Head of caudate nucleus (tissue), 42 donors: Measurements from ENCODE around the gene EEIG2.
"Not testable (repeated sequence)": the region's sequence is repeated elsewhere in the genome, so short reads cannot be mapped to it uniquely, and the experiment has no call there.

Experiments used
- DNase-seq, 42 donors: peaks; one replicate each; pipeline versions ENCODE4 v3.0.0 to v3.0.0-alpha.2; 2020 to 2021; ENCODE audit warnings: mixed read lengths in 7 of 42
- intact Hi-C: fragments of 100-400 bp; cut with DNase I; formaldehyde crosslinking; loops from one replicate; pipeline ENCODE4 v1.15.0; 2022

Gene EEIG2

GRCh38 chr1:108559215-108560186, at the start of gene EEIG2:
TSS of gene EEIG2 (plus strand) at chr1:108560100. CDS start at chr1:108560429, 329 bp downstream.
- intact Hi-C loops, result loop anchor here (10.0 kb wide), 1 partner anchor 85 kb away; no protein-coding TSS in a partner anchor
- peak; percentile 24 to 90 (median 82) for DNase-seq

GRCh38 chr1:108511764-108512163, 48.1 kb upstream of the EEIG2 start:
- intact Hi-C loops, result loop anchor here (5.0 kb wide), 1 partner anchor 131 kb away; no protein-coding TSS in a partner anchor
- no peak for DNase-seq

GRCh38 chr1:108512239-108513043, 47.5 kb upstream of the EEIG2 start:
- intact Hi-C loops, result loop anchor here (5.0 kb wide), 1 partner anchor 130 kb away; no protein-coding TSS in a partner anchor
- DNase-seq, result peak in 3 of 42 donors; percentile 14 to 41 (median 21)

- DNase-seq, result no peak
- intact Hi-C loops, result loop anchor here (5.0 kb wide), 1 partner anchor 129 kb away; no protein-coding TSS in a partner anchor
These were observed 46.9 kb upstream of the EEIG2 start for GRCh38 chr1:108513044-108513415.

DNA sequence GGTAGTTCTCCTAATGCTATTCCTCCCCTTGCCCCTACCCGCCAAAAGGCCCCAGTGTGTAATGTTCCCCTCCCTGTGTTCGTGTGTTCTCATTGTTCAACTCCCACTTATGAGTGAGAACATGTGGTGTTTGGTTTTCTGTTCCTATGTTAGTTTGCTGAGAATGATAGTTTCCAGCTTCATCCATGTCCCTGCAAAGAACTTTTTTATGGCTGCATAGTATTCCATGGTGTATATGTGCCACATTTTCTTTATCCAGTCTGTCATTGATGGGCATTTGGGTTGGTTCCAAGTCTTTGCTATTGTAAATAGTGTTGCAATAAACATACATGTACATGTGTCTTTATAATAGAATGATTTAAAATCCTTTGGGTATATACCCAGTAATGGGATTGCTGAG, 46.0 kb upstream of the EEIG2 start:
- not testable (repeated sequence) for DNase-seq
- intact Hi-C loops, result loop anchor here (5.0 kb wide), 1 partner anchor 128 kb away; no protein-coding TSS in a partner anchor

GRCh38 chr1:108517301-108517897, 42.5 kb upstream of the EEIG2 start:
- intact Hi-C loops, DNase-seq: not testable (repeated sequence)

GRCh38 chr1:108521990-108522393, 37.9 kb upstream of the EEIG2 start:
- intact Hi-C loops, result no loop called here
- no peak for DNase-seq

DNA sequence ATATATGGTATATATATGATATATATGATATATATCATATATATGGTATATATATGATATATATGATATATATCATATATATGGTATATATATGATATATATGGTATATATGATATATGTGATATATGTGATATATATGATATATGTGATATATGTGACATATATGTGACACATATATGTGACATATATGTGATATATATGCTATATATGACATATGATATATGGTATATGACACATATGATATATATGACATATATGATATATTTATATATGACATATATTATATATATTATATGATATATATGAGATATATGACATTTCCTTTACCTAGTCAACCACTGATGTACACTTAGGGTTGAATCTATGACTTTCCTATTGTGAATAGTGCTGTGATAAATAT, 36.1 kb upstream of the EEIG2 start:
- intact Hi-C loops, result no loop called here

DNA sequence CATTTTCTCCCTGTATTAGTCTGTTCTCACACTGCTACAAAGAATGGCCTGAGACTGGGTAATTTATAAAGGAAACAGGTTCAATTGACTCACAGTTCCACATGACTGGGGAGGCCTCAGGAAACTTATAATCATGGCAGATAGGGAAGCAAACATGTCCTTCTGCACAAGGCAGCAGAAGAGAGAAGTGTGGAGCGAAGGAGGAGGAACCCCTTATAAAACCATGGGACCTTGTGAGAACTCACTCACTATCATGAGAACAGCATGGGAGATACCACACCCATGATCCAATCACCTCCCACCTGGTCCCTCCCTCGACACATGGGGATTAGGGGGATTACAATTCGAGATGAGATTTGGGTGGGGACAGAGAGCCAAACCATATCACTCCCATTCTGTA, 35.2 kb upstream of the EEIG2 start:
- intact Hi-C loops, result no loop called here
- DNase-seq, result no peak

More for the DNA sequence above, 36.1 kb upstream of the EEIG2 start:
- DNase-seq, result no peak

DNA sequence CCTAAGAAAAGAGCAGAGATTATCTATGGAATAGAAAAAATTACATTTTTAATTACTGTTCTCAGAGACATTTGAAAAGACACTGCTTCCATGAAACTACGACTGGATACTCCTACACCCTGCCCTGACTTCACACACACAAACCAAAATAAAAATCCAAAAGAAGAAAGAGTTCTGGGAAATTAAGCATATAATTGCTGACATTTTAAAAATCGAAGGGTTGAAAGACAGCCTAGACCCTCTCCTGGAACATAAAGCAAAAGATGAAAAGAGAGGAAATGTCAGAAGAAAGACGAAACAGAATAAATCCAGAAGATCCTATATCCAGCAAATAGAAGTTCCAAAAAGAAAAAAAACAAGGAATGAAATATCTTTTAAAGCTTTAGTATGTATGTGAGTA, 32.8 kb upstream of the EEIG2 start:
- no peak for DNase-seq
- intact Hi-C loops, result no loop called here

DNA sequence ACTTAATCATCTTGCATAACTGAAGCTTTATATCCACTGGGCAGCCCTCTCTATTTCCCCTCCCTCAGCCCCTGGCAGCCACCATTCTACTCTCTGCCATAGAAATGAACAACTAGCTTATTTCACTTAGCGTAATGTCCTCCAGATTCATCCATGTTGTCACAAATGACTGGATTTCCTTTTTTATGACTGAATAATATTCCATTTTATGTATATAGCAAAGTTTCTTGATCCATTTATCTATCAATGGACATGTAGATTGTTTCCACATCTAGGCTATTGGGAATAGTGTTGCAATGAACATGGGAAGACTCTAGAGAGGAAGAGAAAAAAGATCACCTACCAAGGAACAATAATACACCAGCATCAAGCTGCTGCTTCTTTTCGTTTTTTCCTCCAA, 32.1 kb upstream of the EEIG2 start:
- intact Hi-C loops, result no loop called here
- no peak for DNase-seq

DNA sequence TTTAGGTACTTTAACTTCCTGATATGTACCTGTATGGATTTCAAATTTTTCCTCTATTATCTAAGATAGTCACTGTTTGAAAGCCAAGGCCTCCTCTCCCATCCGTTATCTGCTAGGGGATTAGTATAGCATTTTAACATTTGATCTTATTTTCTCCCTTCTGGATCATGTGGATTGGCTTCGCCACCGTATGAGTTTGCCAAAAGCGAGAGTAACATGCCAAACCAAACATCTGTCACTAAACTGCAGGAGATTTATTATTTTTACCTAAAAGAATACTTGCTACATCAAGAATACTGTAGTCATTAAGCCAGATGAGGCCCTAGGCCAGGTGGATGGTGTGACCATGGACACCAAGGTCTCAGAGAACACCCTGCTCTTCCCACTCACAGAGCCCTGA, 28.5 kb upstream of the EEIG2 start:
- DNase-seq, result no peak
- intact Hi-C loops, result no loop called here

DNA sequence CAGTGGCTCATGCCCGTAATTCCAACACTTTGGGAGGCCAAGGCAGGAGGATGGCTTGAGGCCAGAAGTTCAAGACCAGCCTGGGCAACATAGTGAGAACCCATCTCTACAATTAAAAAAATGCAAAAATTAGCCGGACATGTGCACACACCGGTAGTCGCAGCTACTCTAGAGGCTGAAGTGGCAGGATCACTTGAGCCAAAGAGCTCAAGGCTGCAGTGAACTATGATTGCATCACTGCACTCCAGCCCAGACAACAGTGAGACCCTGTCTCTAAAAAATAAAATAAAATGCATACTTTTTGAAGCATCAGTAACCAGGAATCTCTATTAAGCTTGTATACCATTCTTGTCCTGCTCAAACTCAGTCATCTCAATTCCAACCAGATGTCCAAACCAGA, 27.2 kb upstream of the EEIG2 start:
- DNase-seq, result no peak
- intact Hi-C loops, result no loop called here

DNA sequence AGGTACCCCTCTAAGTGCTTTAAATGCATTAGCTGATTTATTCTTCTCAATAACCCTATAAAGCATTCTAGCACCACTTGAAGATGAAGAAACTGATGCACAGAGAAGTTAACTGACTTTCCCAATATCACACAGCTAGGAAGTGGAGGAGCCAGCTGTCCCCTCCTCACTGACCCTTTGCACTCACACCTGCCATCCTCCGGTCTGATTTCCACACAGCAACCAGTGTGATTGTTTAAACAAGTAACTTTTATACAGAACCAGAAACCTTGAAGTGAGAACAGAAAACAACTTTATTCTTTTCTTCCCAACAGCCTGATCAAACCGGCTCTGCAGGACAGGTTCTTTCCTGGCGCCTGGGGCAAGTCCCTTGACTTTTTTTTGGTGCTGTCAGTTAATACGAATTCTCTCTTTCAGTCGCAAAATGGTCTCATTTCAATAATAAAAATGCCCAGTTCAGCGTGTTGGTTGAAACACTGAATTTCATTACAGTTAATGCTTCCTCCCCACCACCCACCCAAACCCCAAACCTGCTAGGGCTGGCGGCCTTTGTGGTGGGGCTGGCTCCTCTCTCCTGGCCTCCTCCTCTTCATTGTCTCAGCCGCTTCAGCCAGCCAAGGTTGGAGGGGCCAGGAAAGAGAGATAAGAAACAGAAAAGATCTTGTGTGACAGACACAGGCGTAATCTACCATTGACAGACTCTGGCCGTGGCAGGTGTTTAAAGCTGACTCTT, 26.4 kb upstream of the EEIG2 start:
- no peak for DNase-seq
- intact Hi-C loops, result no loop called here

- no peak for DNase-seq
- intact Hi-C loops, result no loop called here
These were observed 25.1 kb upstream of the EEIG2 start for GRCh38 chr1:108534759-108535158.

GRCh38 chr1:108535315-108535897, 24.5 kb upstream of the EEIG2 start:
- DNase-seq, intact Hi-C loops: not testable (repeated sequence)

GRCh38 chr1:108536021-108536420, 23.9 kb upstream of the EEIG2 start:
- DNase-seq, intact Hi-C loops: not testable (repeated sequence)

DNA sequence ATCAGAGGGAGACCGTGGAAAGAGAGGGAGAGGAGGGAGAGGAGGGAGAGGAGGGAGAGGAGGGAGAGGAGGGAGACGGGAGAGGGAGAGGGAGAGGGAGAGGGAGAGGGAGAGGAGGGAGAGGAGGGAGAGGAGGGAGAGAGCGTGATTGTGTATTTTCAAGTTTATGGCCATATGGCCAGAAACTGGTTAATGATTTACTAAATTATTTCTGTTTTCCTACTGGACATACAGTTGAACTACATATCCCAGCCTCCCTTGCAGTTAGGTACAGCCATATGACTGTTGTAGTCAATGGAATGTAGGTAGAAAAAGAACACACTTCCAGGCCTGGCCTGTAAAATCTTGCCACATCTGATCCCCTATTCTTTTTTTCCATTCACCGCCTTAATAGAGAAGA, 23.1 kb upstream of the EEIG2 start:
- DNase-seq, intact Hi-C loops: not testable (repeated sequence)
